ENCODE data around the gene PPP1R14C.
"Not testable (repeated sequence)": the region's sequence is repeated elsewhere in the genome, so short reads cannot be mapped to it uniquely, and the experiment has no call there.

Gene PPP1R14C

DNA sequence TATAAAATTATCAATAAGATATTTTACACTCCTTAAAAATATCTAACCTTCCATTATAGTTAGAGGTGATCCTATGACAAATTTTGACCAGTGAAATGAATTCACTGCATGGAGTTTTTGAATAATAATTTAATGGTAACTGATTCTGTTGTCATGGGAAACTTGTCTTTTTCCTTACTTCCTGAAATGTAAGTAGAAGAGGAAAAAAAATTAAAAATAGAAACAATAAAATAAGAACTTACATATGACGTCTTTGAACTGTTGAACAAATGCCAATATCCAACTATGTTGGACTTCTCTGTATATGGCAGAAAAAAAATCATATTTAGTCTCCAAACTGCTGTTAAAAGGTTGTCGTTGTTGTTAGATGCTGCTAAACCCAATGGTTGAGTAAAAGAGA, 26.3 kb downstream of the PPP1R14C start:
- DNase-seq (ENCODE audit: low spot score) = no peak

GRCh38 chr6:150169609-150170008, 26.8 kb downstream of the PPP1R14C start:
- no peak for DNase-seq (ENCODE audit: low spot score)

DNA sequence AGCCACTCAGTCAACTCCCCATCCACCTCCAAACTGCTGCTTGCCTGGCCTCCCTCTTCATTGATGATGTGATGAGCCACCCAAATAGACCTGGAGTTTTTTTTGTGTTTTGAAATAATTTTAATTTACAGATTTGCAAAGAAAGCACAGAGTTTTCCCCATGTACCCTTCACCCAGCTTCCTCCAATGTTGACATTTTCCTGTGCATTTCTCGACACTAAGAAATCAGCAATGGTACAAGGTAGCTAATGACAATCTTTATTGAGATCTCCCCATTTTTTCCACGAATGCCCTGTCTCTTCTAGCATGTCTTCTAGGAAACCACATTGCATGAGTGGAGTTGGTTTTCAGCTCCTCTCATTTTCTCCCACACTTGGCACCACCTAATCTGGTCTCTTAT, 30.1 kb downstream of the PPP1R14C start:
- no peak for DNase-seq (ENCODE audit: low spot score)

DNA sequence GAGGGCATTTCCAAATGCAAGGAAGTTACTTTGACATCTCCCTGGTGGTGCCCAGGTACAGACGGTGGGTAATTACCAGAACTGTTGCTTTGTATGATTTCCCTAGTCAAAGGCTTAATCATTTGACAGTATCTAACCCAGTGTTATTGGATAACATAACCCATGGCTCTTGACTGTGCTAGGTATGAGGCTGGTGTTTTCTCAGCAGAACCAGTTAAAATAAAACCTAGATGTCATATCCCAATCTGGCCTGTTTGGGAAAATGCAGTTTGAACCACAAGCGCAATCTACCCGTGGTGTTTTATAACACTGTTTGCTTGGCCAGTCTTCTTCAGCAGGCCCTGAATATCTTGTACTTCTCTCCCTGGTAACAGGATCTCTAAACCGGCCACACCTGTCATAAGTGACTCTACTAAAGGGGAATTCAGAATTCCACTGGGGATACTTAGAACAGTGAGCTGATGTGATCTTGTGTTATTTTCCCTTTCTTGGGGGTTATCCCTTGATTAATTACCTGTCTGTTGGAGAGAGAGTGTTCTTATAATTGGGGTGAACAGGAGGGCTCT, 32.8 kb downstream of the PPP1R14C start:
- DNase-seq (ENCODE audit: low spot score) = no peak

GRCh38 chr6:150176152-150176551, 33.3 kb downstream of the PPP1R14C start:
- no peak for DNase-seq (ENCODE audit: low spot score)

DNA sequence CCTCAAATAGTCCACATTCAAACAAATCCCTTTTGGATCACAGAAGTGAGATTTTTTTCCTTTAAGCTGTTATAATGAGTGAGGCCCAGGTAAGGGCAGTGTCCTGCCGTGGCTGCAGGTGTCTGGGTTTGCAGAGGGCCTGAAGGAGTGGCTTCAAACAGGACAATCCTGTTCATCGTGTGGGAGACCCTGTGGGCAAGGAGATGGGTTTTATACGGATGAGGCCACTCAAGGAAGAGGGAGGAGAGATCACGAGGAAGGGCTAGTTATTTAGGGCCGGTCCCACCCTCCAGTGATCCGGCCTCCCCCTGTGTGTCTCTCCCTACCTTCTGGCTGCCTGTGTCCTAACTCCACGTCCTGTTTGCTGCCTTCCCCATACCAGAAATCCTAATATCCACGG, 33.8 kb downstream of the PPP1R14C start:
- no peak for DNase-seq (ENCODE audit: low spot score)

- no peak for DNase-seq (ENCODE audit: low spot score)
Measured at GRCh38 chr6:150177259-150177951, 34.6 kb downstream of the PPP1R14C start.

GRCh38 chr6:150177952-150178520, 35.2 kb downstream of the PPP1R14C start:
- no peak for DNase-seq (ENCODE audit: low spot score)

- no peak for DNase-seq (ENCODE audit: low spot score)
Measured at GRCh38 chr6:150179030-150179429, 36.2 kb downstream of the PPP1R14C start.

DNA sequence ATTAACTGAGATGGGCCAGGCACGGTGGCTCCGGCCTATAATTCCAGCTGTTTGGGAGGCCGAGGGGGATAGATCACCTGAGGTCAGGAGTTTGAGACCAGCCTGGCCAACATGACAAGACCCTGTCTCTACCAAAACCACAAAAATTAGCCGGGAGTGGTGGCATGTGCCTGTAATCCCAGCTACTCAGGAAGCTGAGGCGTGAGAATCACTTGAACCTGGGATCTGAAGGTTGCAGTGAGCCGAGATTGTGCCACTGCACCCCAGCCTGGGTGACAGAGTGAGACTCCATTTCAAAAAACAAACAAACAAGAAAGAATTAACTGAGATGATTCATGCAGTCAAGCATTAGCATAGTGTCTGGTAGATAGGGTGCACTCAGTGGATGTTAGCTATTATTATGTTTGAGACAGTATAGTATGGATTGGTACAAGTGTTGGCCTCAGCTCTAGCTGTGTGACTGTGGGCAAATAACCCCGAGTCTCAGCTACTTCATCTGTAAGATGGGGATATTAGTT, 37.1 kb downstream of the PPP1R14C start:
- DNase-seq (ENCODE audit: low spot score) = not testable (repeated sequence)

GRCh38 chr6:150180517-150180916, 37.7 kb downstream of the PPP1R14C start:
- DNase-seq (ENCODE audit: low spot score) = no peak

GRCh38 chr6:150182460-150183078, 39.7 kb downstream of the PPP1R14C start:
- DNase-seq (ENCODE audit: low spot score) = no peak

GRCh38 chr6:150183105-150183504, 40.3 kb downstream of the PPP1R14C start:
- no peak for DNase-seq (ENCODE audit: low spot score)

DNA sequence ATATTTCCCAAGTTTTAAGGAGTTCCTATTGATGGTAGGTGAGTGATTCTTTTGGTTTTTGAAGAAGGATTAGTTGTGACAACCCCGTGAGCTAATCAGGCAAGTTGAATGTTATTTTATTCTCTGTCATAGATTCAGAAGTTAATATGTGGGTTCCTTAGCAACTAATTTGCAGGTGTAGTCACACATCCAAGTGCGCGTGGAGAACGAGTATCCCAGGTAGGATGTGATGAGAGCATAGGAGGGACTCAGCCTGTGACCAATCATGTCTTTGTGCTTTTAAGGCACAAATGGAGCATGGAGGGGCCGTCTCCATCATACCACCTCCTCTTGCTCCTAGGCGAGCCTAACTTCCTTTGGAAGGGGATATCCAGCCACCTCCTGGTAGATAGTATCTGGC, 41.1 kb downstream of the PPP1R14C start:
- no peak for DNase-seq (ENCODE audit: low spot score)

DNA sequence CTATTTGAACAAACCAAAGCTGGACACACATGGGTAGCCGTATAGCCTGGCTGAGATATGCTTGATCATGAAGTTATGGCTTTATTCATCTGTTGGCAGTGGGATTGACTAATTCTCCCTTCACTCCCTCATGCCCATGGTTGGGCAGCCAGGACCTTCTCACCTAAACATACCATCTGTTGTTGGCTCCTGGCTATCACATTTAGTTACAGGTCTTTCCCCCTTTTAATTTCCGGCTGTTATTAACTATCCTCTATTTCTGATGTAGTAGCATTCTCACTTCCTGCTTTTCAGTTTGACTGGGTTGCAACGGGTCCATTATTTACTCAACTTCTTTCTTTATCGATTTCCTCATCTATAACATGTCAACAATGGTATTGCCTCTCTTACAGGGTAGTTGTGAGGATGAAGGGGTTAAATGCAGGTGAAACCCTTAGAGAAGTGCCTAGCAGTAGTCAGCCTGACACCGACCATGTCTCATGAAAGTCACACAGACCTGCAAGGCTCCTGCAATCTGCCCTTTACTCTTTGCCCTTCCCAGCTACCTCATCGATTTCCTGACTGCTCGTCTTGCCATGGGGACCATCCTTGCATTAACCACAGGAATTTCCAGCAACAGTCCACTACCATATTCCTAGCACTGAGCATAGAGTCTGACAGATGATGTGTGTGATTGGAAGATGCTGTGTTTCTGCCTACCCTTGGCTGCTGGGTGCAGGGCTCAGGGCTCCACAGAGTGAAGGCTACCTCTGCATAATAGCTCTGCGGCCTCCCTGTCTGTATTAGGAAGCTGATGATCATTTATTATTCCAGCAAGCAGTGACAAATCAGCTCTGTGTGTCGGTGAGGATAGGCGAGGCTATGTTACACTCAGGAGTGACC, 42.2 kb downstream of the PPP1R14C start:
- no peak for DNase-seq (ENCODE audit: low spot score)

DNA sequence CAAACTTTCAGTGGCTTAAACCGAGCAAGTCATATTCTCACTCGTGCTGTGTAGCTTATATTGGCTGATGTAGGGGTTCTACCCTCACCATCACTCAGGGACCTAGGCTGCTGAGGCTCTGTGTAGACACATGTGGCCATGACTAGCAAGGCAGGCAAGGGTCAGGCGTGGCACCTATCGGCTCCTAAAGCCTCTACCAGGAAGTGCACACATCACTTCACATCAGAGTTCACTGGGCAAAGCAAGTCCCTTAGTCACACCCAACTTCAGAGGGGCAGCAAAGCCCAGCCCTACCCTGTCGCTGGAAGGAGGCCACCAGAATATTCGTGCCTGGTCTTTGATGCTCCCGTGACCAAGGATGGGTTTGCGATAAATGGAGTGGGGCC, 42.9 kb downstream of the PPP1R14C start:
- no peak for DNase-seq (ENCODE audit: low spot score)

- DNase-seq (ENCODE audit: low spot score) = no peak
Measured at GRCh38 chr6:150186129-150186898, 43.5 kb downstream of the PPP1R14C start.

DNA sequence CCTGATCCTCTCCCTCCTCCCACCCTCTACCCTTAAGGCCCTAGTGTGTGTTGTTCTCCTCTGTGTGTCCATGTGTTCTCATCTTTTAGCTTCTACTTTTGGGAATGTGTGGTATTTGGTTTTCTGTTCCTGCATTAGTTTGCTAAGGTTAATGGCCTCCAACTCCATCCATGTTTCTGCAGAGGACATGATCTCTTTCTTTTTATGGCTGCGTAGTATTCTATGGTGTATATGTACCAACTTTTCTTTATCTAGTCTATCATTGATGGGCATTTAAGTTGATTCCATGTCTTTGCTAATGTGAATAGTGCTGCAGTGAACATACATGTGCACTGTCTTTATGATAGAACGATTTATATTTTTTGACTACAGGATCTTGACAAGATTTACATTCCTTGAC, 44.6 kb downstream of the PPP1R14C start:
- DNase-seq (ENCODE audit: low spot score) = not testable (repeated sequence)

- DNase-seq (ENCODE audit: low spot score) = no peak
Measured at GRCh38 chr6:150189122-150189521, 46.3 kb downstream of the PPP1R14C start.

DNA sequence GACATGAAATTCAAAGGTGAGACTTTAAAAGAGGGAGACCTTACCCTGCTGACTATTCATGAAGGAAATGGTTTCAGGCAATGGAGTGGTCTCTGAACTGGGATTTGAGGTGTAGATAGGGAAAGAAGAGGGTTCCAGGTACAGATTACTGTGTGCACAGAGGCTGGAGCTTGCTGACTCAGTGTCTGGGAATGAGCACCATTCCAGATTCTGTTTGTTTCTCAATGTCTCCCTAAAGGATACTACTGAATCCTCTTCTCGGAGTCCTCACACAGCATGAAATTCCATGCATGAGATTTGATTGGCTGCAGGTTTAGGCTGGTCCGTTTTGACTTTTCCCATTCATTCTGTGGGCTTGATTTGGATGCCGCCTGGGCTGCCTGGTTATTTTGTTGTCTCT, 49.0 kb downstream of the PPP1R14C start:
- no peak for DNase-seq (ENCODE audit: low spot score)

- DNase-seq (ENCODE audit: low spot score) = no peak
Measured at GRCh38 chr6:150194195-150194594, 51.4 kb downstream of the PPP1R14C start.

All from hepatic stellate cell (primary cell).